Suprapubic skin (tissue), 4 donors: ENCODE data around the gene ZNRF3. TPM values are rescaled to one million over a fixed set of nuclear protein-coding genes. Genes with fewer than 3 reads are reported as not detected.

Source experiments
- DNase-seq, 2 donors: peaks; one replicate each; pipeline ENCODE4 v3.0.0-alpha.2; 2019; ENCODE audit warnings: low spot score in 2 of 2
- H3K27ac ChIP-seq: fragments of 200-600 bp; sonication (generic); one replicate; pipeline ENCODE4 v1.5.1; 2019
- H3K27me3 ChIP-seq: fragments of 200-600 bp; sonication (generic); one replicate; pipeline ENCODE4 v1.5.1; 2019
- H3K36me3 ChIP-seq: fragments of 200-600 bp; sonication (generic); one replicate; pipeline ENCODE4 v1.5.1; 2019
- H3K4me1 ChIP-seq: fragments of 200-600 bp; sonication (generic); one replicate; pipeline ENCODE4 v1.5.1; 2019
- H3K4me3 ChIP-seq: fragments of 200-600 bp; sonication (generic); one replicate; pipeline ENCODE4 v1.5.1; 2019; ENCODE audit warnings: mild to moderate bottlenecking
- H3K9me3 ChIP-seq: fragments of 200-600 bp; sonication (generic); one replicate; pipeline ENCODE4 v1.5.1; 2019
- EP300 ChIP-seq: sonication (generic); formaldehyde crosslinking; IDR thresholded peaks from one replicate; pipeline ENCODE4 v1.6.1; 2017; ENCODE audit warnings: antibody characterized with exemption
- POLR2A ChIP-seq, 2 donors: fragments of 450-650 bp; IDR thresholded peaks; one replicate each; pipeline ENCODE4 v1.6.1; 2017; ENCODE audit warnings: antibody characterized with exemption in 2 of 2, mild to moderate bottlenecking in 2 of 2, moderate library complexity in 2 of 2
- POLR2AphosphoS5 ChIP-seq, 3 donors: sonication (generic); formaldehyde crosslinking; IDR thresholded peaks; one replicate each; pipeline ENCODE4 v1.6.1; 2017; ENCODE audit warnings: antibody characterized with exemption in 3 of 3
- WGBS: methylation state at CpG from one replicate; pipeline ENCODE4 v1.1.5; 2018; 5-methylcytosine and 5-hydroxymethylcytosine counted together
- total RNA-seq, 4 donors: library from RNA; depleted of rRNA; stranded (reverse); fragments of >200 nt; gene quantifications; one replicate each; pipeline ENCODE4 v1.1.0, GENCODE V29; 2016
- TF ChIP-seq, protein P1 (sequence below), 2 donors: fragments of 200-600 bp in 1 of 2; fragments of 450-650 bp in 1 of 2; sonication (generic) in 1 of 2; IDR thresholded peaks; one replicate each; pipeline ENCODE4 v1.5.1; 2016 to 2019; ENCODE audit warnings: antibody characterized with exemption in 2 of 2, mild to moderate bottlenecking in 1 of 2, moderate library complexity in 1 of 2

Gene ZNRF3
- total RNA-seq, 4 donors from 2014 or later = 13.3 to 20.7 (median 18.4) TPM

DNA sequence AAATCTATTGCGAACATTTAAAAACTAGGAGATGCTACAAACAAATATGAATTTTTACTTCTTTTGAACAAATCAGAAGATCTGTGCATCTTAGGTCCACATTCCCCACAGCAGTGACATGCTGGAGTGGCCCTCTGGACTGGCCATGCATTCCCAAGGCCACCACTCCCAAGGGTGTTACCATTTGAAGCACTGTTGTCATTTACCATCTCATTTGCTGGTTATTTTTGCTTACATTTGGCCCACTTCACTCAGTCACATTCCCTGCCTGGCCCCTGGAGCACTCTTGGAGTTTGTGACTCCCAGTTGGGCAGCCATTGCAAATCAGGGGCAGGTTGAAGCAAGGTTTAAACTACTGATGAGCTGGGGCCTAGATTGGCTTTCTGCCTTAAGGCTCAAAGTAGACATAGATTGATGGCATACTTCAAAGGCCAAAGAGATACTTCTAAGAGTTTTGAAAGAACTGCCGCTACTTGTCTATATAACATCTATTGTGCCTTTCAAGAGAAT lies 8.5 kb upstream of the ZNRF3 start:
- H3K27me3 ChIP-seq = no peaks in the 10 kb centered on the region

GRCh38 chr22:28882545-28882877 lies 861 bp upstream of the ZNRF3 start:
- no peaks in the 10 kb centered on the region for H3K9me3 ChIP-seq
- H3K4me1 ChIP-seq = peaks cover 18% of the 10 kb centered on the region
- H3K4me3 ChIP-seq = peak overlapping the region; percentile 72
- H3K36me3 ChIP-seq = no peaks in the 10 kb centered on the region
- TF ChIP-seq, protein P1, sequence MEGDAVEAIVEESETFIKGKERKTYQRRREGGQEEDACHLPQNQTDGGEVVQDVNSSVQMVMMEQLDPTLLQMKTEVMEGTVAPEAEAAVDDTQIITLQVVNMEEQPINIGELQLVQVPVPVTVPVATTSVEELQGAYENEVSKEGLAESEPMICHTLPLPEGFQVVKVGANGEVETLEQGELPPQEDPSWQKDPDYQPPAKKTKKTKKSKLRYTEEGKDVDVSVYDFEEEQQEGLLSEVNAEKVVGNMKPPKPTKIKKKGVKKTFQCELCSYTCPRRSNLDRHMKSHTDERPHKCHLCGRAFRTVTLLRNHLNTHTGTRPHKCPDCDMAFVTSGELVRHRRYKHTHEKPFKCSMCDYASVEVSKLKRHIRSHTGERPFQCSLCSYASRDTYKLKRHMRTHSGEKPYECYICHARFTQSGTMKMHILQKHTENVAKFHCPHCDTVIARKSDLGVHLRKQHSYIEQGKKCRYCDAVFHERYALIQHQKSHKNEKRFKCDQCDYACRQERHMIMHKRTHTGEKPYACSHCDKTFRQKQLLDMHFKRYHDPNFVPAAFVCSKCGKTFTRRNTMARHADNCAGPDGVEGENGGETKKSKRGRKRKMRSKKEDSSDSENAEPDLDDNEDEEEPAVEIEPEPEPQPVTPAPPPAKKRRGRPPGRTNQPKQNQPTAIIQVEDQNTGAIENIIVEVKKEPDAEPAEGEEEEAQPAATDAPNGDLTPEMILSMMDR (IDR thresholded peaks at IDR 0.05) = no peak
- TF ChIP-seq POLR2A (IDR thresholded peaks at IDR 0.05) (no peak), EP300 (no peak), POLR2AphosphoS5 (IDR thresholded peaks at IDR 0.05) (no peak)
- DNase-seq = no peak
- no peaks in the 10 kb centered on the region for H3K27me3 ChIP-seq
- H3K27ac ChIP-seq = no peak overlapping the region
- 0% methylated on average over 3 of the region's 5 CpGs for WGBS

More for the DNA sequence above, 8.5 kb upstream of the ZNRF3 start:
- no peak for DNase-seq
- Histone ChIP-seq H3K36me3 (no peaks in the 10 kb centered on the region), H3K27ac (no peak overlapping the region), H3K4me1 (no peaks in the 10 kb centered on the region), H3K9me3 (no peaks in the 10 kb centered on the region), H3K4me3 (no peak overlapping the region)
- TF ChIP-seq, protein P1 (IDR thresholded peaks at IDR 0.05) = no peak
- TF ChIP-seq EP300 (no peak), POLR2AphosphoS5 (IDR thresholded peaks at IDR 0.05) (no peak), POLR2A (IDR thresholded peaks at IDR 0.05) (no peak)
- WGBS = 72% methylated on average over 2 of the region's 2 CpGs

DNA sequence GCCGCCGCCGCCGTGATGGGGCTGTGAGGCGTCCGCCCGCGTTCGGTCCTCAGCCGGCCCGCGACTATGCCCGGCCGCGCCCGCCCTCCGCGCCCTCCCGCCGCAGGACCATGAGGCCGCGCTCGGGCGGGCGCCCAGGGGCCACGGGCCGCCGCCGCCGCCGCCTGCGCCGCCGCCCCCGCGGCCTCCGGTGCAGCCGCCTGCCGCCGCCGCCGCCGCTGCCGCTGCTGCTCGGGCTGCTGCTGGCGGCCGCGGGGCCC lies 215 bp downstream of the ZNRF3 start:
- H3K27me3 ChIP-seq = no peaks in the 10 kb centered on the region

GRCh38 chr22:28883917-28884746 lies 760 bp downstream of the ZNRF3 start:
- no peaks in the 10 kb centered on the region for H3K9me3 ChIP-seq
- peaks cover 18% of the 10 kb centered on the region for H3K4me1 ChIP-seq
- peak overlapping the region; percentile 68 for H3K27ac ChIP-seq
- no peak for TF ChIP-seq POLR2AphosphoS5 (IDR thresholded peaks at IDR 0.05)
- TF ChIP-seq EP300 = no peak
- no peak for TF ChIP-seq POLR2A (IDR thresholded peaks at IDR 0.05)
- TF ChIP-seq, protein P1 (IDR thresholded peaks at IDR 0.05) = no peak
- WGBS = 8% methylated on average over 15 of the region's 78 CpGs
- no peaks in the 10 kb centered on the region for H3K27me3 ChIP-seq
- peak overlapping the region; percentile 72 for H3K4me3 ChIP-seq
- peak in 1 of 2 donors; percentile 72 for DNase-seq
- no peaks in the 10 kb centered on the region for H3K36me3 ChIP-seq

More for the DNA sequence above, 215 bp downstream of the ZNRF3 start:
- Histone ChIP-seq H3K4me3 (peak overlapping the region; percentile 72), H3K9me3 (no peaks in the 10 kb centered on the region), H3K27ac (peak overlapping the region; percentile 76), H3K36me3 (no peaks in the 10 kb centered on the region), H3K4me1 (peaks cover 18% of the 10 kb centered on the region)
- no peak for DNase-seq
- TF ChIP-seq POLR2AphosphoS5 (IDR thresholded peaks at IDR 0.05) = no peak
- no peak for TF ChIP-seq POLR2A (IDR thresholded peaks at IDR 0.05)
- TF ChIP-seq, protein P1 (IDR thresholded peaks at IDR 0.05) = no peak
- TF ChIP-seq EP300 = no peak
- 0% methylated on average over 8 of the region's 48 CpGs for WGBS

DNA sequence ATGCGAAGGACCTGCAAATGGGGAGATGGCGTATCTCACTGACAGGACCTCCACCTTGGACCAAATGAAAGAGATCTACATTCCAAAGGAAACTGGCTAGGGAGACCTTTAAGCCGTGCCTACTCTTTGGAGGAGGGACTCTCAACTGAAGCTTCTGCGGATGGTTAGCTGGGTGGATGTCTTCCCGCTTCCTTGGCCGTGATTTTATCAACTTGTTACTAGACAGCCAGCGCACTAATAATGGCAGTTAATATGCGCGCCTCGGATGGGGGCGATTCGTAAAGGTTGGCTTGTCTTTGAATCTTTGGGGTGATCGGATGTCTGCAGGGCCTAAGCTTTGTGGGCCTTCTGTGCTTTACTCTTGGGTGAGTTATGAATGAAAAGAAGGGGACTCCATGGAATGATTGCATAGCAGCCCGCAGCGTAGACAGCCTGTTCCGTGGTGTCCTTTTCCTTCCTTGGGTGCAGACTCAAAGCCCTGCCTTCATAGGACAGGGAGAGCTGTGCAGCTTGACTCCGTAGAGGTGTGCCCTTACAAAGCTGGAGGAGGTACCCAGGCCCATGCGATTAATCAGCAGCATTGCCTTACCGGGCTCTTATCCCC lies 1.5 kb downstream of the ZNRF3 start:
- Histone ChIP-seq H3K27me3 (no peaks in the 10 kb centered on the region), H3K27ac (no peak overlapping the region), H3K36me3 (no peaks in the 10 kb centered on the region), H3K4me1 (peaks cover 18% of the 10 kb centered on the region), H3K4me3 (peak overlapping the region; percentile 72), H3K9me3 (no peaks in the 10 kb centered on the region)
- no peak for TF ChIP-seq POLR2A (IDR thresholded peaks at IDR 0.05)
- TF ChIP-seq, protein P1 (IDR thresholded peaks at IDR 0.05) = no peak
- no peak for TF ChIP-seq EP300
- no peak for TF ChIP-seq POLR2AphosphoS5 (IDR thresholded peaks at IDR 0.05)
- DNase-seq = no peak
- 48% methylated on average over 19 of the region's 19 CpGs for WGBS
